Measurements from ENCODE around the gene GATC.

Gene GATC

DNA sequence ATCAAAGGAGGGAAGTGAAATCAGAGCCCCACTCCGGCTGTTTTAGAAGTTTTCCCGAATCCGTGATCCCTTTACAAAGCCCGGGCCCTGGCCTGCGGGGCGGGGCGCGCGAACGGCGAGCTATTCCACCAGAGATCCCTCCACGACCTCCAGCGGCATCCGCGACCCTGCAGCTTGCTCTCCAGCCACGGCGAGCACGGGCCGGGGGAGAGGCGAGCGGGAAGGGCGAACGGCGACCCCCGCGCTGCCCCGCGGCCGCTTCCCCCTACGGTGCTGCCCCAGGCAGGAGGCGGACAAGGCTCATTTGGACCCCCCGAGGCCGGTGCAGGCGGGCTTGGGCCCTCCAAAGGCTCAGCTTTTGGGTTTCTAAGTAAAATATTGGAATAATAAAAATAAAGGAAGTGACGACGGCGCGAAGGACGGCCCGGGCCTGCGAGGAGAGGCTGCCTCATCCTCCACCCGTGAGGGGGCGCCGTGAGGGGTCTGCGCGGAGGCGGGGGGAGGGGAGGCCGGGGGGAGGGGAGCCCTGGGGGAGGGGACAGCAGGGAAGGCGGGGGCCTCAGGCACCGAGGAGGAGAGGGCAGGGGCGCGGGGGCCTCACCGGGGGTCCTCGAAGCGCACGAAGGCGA, 22.7 kb downstream of the GATC start:
- H3K4me3 ChIP-seq (ENCODE audit: control insufficient read depth, low read depth, low read length) = peak overlapping the region; percentile 81
- no peak for DNase-seq (ENCODE audit: low read depth)
- TF ChIP-seq, protein P1, sequence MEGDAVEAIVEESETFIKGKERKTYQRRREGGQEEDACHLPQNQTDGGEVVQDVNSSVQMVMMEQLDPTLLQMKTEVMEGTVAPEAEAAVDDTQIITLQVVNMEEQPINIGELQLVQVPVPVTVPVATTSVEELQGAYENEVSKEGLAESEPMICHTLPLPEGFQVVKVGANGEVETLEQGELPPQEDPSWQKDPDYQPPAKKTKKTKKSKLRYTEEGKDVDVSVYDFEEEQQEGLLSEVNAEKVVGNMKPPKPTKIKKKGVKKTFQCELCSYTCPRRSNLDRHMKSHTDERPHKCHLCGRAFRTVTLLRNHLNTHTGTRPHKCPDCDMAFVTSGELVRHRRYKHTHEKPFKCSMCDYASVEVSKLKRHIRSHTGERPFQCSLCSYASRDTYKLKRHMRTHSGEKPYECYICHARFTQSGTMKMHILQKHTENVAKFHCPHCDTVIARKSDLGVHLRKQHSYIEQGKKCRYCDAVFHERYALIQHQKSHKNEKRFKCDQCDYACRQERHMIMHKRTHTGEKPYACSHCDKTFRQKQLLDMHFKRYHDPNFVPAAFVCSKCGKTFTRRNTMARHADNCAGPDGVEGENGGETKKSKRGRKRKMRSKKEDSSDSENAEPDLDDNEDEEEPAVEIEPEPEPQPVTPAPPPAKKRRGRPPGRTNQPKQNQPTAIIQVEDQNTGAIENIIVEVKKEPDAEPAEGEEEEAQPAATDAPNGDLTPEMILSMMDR (conservative IDR thresholded peaks at IDR 0.05; ENCODE audit: control insufficient read depth, insufficient read depth, low read depth, low read length) = no peak

DNA sequence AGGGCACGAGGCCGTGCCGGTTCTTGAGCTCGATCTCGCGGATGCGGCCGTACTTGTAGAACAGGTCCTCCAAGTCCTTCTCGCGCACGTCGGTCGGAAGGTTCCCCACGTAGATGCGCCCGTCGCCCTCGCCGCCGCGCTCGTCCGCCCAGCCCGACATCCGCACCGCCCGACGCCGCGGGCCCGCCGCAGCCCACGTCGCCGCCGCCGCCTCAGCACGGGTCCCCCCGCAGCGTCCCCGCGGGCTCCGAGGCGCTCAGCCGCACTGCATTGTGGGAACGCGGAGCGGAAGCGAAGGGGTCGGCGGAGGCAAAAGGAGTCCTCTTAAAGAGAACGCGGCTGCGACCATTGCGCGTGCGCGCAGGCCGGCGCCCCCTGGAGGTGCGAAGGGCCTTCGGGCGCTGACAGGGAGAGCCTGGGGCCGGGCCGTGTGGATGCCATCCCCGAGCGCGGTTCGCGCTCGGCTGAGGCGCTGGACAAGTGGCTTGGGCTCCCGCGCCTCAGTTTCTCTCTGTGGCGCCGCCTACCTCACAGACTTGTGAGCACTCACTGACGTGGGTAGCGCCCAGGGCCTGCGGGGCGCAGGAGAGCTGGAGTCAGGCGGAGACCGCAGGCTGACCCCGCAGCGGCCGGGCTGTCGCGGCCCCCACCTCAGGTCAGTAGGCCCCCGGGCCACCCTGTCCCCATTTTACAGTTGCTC, 23.4 kb downstream of the GATC start, which contains the start of gene SRSF9:
SRSF9 (minus strand) TSS at position 299 of the 700 bp plus-strand sequence; CDS start at position 160, 139 bp downstream.
- H3K4me3 ChIP-seq (ENCODE audit: control insufficient read depth, low read depth, low read length) = peak within 1 kb of the TSS; percentile 81
- TF ChIP-seq, protein P1 (conservative IDR thresholded peaks at IDR 0.05; ENCODE audit: control insufficient read depth, insufficient read depth, low read depth, low read length) = peak; percentile 62
- peak; percentile 95 for DNase-seq (ENCODE audit: low read depth)

DNA sequence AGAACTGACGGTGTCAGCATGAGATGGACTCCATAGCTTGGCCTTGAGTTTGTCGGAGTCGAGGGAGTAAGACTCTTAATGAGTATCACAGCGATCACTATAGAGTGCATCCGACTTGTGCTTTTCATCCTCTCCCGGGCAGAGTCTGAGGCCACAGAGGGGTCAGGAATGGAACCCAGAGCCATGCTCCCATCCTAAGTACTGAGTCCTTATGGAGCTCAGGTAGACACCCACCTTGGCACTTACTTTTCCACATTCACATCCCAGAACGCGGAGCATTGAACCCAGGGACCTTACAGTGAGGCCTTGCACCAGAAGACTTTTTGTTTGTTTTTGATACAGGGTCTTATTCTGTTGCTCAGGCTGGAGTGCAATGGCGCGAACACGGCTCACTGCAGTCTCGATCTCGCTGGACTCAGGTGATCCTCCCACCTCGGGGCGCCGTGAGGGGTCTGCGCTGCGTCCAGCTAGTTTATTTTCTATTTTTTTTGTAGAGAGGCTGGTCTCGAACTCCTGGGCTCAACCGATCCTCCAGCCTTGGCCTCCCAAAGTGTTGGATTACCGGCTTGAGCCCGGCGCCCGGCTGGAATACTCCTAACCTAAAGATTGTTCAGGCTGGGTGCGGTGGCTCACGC, 24.0 kb downstream of the GATC start:
- DNase-seq (ENCODE audit: low read depth) = peak; percentile 28
- TF ChIP-seq, protein P1 (conservative IDR thresholded peaks at IDR 0.05; ENCODE audit: control insufficient read depth, insufficient read depth, low read depth, low read length) = no peak

DNA sequence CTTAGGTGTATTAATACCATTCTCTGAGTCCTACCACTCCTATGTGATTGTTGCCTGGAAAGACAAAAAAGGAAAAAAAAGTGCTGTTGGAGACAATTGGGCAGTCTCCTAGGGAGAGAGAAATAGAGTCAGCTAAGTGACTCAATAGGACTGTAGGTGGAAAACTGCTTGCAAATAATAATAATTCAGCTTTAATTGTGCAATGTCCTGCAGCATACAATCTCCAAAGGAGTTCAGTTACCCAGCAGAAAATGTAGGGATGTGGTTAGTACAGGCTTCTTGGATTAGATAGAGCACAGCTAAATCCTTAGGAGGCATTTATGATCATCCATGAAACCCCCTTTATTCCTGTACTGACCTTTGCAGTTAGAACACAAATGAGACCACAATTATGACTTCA, 26.3 kb downstream of the GATC start:
- peak; percentile 39 for DNase-seq (ENCODE audit: low read depth)
- TF ChIP-seq, protein P1 (conservative IDR thresholded peaks at IDR 0.05; ENCODE audit: control insufficient read depth, insufficient read depth, low read depth, low read length) = no peak

More for the DNA sequence above, 24.0 kb downstream of the GATC start:
- peak overlapping the region; percentile 72 for H3K4me3 ChIP-seq (ENCODE audit: control insufficient read depth, low read depth, low read length)

DNA sequence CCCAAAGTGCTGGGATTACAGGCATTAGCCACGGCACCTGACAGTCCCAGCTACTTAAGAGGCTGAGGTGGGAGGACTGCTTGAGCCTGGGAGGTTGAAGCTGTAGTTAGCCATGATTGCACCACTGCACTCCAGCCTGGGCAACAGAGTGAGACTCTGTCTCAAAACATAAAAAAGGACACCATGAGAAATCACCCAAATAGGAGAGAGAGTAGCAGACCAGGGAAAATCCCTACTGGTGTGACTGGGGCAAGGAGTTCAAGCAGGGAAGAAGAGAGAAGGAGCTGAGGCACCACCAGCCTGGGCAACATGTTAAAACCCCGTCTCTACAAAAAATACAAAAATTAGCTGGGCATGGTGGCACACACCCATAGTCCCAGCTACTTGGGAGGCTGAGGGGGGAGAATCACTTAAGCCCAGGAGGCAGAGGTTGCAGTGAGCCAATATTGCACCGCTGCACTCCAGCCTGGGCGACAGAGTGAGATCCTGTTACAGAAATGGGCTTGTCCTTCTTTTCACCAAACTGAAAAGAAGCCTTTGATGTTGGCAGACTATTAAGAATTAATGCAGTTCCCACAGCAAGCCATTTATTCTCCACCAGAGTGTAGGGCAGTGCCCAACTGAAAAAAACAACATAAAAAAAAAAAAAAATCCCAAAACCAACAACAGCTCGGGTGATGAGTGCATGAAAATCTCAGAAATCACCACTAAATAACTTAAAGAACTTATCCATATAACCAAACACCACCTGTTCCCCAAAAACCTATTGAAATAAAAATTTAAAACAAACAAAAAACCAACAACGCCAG, 27.8 kb downstream of the GATC start:
- DNase-seq (ENCODE audit: low read depth) = no peak
- H3K4me3 ChIP-seq (ENCODE audit: control insufficient read depth, low read depth, low read length) = no peak overlapping the region
- TF ChIP-seq, protein P1 (conservative IDR thresholded peaks at IDR 0.05; ENCODE audit: control insufficient read depth, insufficient read depth, low read depth, low read length) = no peak

More for the DNA sequence above, 26.3 kb downstream of the GATC start:
- no peak overlapping the region for H3K4me3 ChIP-seq (ENCODE audit: control insufficient read depth, low read depth, low read length)

DNA sequence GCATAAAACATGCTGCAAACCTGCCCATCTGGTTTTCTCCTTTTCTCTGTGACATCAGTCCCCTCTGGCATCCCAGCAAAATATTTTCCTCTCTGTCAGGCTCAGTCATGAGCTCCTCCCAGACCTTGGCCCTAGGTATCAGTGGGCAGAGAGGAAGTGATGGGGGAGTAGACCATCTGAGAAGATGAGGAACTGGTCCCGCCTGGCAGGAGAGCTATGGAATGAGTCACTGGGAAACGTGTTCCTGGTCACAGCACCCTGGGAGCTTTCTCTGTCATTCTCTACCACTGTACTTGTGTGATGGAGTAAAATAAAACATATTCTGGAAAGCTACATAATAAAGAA, 28.3 kb downstream of the GATC start:
- H3K4me3 ChIP-seq (ENCODE audit: control insufficient read depth, low read depth, low read length) = no peak overlapping the region
- peak; percentile 71 for DNase-seq (ENCODE audit: low read depth)
- TF ChIP-seq, protein P1 (conservative IDR thresholded peaks at IDR 0.05; ENCODE audit: control insufficient read depth, insufficient read depth, low read depth, low read length) = no peak
